ENCODE results near the gene COL2A1.
"Not testable (repeated sequence)": the region's sequence is repeated elsewhere in the genome, so short reads cannot be mapped to it uniquely, and the experiment has no call there.

Gene COL2A1

GRCh38 chr12:47975816-47976215 lies 28.5 kb downstream of the COL2A1 start:
- no peak for DNase-seq (ENCODE audit: low spot score)

- no peak for DNase-seq (ENCODE audit: low spot score)
These were observed 29.1 kb downstream of the COL2A1 start for GRCh38 chr12:47975036-47975620.

- no peak for DNase-seq (ENCODE audit: low spot score)
These were observed 30.4 kb downstream of the COL2A1 start for GRCh38 chr12:47973870-47974269.

GRCh38 chr12:47972895-47973294 lies 31.4 kb downstream of the COL2A1 start:
- no peak for DNase-seq (ENCODE audit: low spot score)

GRCh38 chr12:47970843-47971242 lies 33.4 kb downstream of the COL2A1 start:
- no peak for DNase-seq (ENCODE audit: low spot score)

- DNase-seq (ENCODE audit: low spot score): no peak
These were observed 34.4 kb downstream of the COL2A1 start for GRCh38 chr12:47969845-47970244.

- no peak for DNase-seq (ENCODE audit: low spot score)
These were observed 36.6 kb downstream of the COL2A1 start for GRCh38 chr12:47967461-47968321.

- no peak for DNase-seq (ENCODE audit: low spot score)
These were observed 38.7 kb downstream of the COL2A1 start for GRCh38 chr12:47965581-47965980.

GRCh38 chr12:47964106-47964728 lies 40.1 kb downstream of the COL2A1 start:
- peak; percentile 32 for DNase-seq (ENCODE audit: low spot score)

- DNase-seq (ENCODE audit: low spot score): peak; percentile 91
These were observed 40.8 kb downstream of the COL2A1 start, which contains the start of gene TMEM106C for GRCh38 chr12:47963340-47964040. TSS of gene TMEM106C (plus strand) at chr12:47963596. CDS start at chr12:47964237, 641 bp downstream.

GRCh38 chr12:47962198-47962597 lies 42.1 kb downstream of the COL2A1 start:
- no peak for DNase-seq (ENCODE audit: low spot score)

- not testable (repeated sequence) for DNase-seq (ENCODE audit: low spot score)
These were observed 46.6 kb downstream of the COL2A1 start for GRCh38 chr12:47957671-47958070.

GRCh38 chr12:47955059-47955458 lies 49.2 kb downstream of the COL2A1 start:
- no peak for DNase-seq (ENCODE audit: low spot score)

- DNase-seq (ENCODE audit: low spot score): no peak
These were observed 49.7 kb downstream of the COL2A1 start for GRCh38 chr12:47954467-47955045.

- peak; percentile 7 for DNase-seq (ENCODE audit: low spot score)
These were observed 50.2 kb downstream of the COL2A1 start for GRCh38 chr12:47954058-47954457.

GRCh38 chr12:47950856-47951468 lies 53.3 kb downstream of the COL2A1 start:
- DNase-seq (ENCODE audit: low spot score): peak; percentile 33

- peak; percentile 83 for DNase-seq (ENCODE audit: low spot score)
These were observed 54.6 kb downstream of the COL2A1 start for GRCh38 chr12:47949441-47950341.

GRCh38 chr12:47947341-47947740 lies 56.9 kb downstream of the COL2A1 start:
- no peak for DNase-seq (ENCODE audit: low spot score)

- DNase-seq (ENCODE audit: low spot score): peak; percentile 62
These were observed 57.6 kb downstream of the COL2A1 start for GRCh38 chr12:47946413-47947323.
